Endothelial cell of umbilical vein (primary cell): Measurements from ENCODE around the gene ATP6V0C. TPM values are rescaled to one million over a fixed set of nuclear protein-coding genes. Genes with fewer than 3 reads are reported as not detected.

Experiments
- BruUV-seq: library from RNA; stranded (reverse); fragments of 400-500 nt; replicated peaks from 2 replicates; lab custom pipeline; 2021; lab: Mats Ljungman, UMichigan
- CTCF ChIA-PET: fragments of 300-600, 350-600 bp; sonication (Branson Sonifier 250); formaldehyde crosslinking; loops from one replicate; lab custom pipeline; 2021; ENCODE audit warnings: antibody characterized with exemption, inconsistent platforms; lab: Charles Lee
- POLR2A ChIA-PET: fragments of 300-600, 350-600 bp; sonication (Branson Sonifier 250); formaldehyde crosslinking; loops from one replicate; lab custom pipeline; 2021; ENCODE audit warnings: antibody characterized with exemption, inconsistent platforms; lab: Charles Lee
- DNase-seq: peaks from one replicate; pipeline ENCODE4 v3.0.0-alpha.2; 2011; ENCODE audit warnings: low read depth, low spot score
- FAIRE-seq: peaks from 2 replicates; lab custom pipeline; 2011; peaks lifted over from hg19 to GRCh38; lab: Jason Lieb, UNC
- H2AFZ ChIP-seq: 2 replicates; pipeline ENCODE4 v1.6.0; 2012; ENCODE audit warnings: low read depth, low read length, control low read depth, inconsistent platforms
- H3K27ac ChIP-seq: 2 replicates; pipeline ENCODE4 v1.5.1; 2011; ENCODE audit warnings: low read depth, mild to moderate bottlenecking, control low read depth, low read length, moderate library complexity; ENCODE audit not compliant: insufficient read depth
- H3K27me3 ChIP-seq, 2 experiments: 2 replicates each; pipeline versions ENCODE4 v1.6.0 to v1.6.1; 2011; ENCODE audit warnings: low read length in 2 of 2, mixed read lengths in 1 of 2; ENCODE audit not compliant: control insufficient read depth in 2 of 2, insufficient read depth in 2 of 2
- H3K36me3 ChIP-seq, 2 experiments: 2 replicates in 1 of 2; 3 replicates in 1 of 2; pipeline ENCODE4 v1.5.1; 2011; ENCODE audit warnings: low read length in 2 of 2, mild to moderate bottlenecking in 1 of 2, moderate library complexity in 1 of 2; ENCODE audit not compliant: control insufficient read depth in 2 of 2, insufficient read depth in 2 of 2; ENCODE audit errors: extremely low read depth in 1 of 2
- H3K4me1 ChIP-seq: 3 replicates; pipeline ENCODE4 v1.5.1; 2011; ENCODE audit warnings: mild to moderate bottlenecking, low read length; ENCODE audit not compliant: control insufficient read depth, insufficient read depth; ENCODE audit errors: extremely low read depth
- H3K4me2 ChIP-seq: 2 replicates; pipeline ENCODE4 v1.6.1; 2011; ENCODE audit warnings: low read length, control low read depth, mixed read lengths; ENCODE audit not compliant: insufficient read depth
- H3K4me3 ChIP-seq, 3 experiments: fragments of 200-600 bp in 1 of 3; sonication (generic), shearing (Covaris generic) in 1 of 3; replicated peaks in 1 of 3; 2 replicates each; pipeline ENCODE4 v1.5.1; 2011 to 2016; ENCODE audit warnings: control low read depth in 3 of 3, low read length in 3 of 3, mild to moderate bottlenecking in 2 of 3, inconsistent platforms in 1 of 3, low read depth in 1 of 3, moderate library complexity in 1 of 3; ENCODE audit not compliant: insufficient read depth in 1 of 3
- H3K79me2 ChIP-seq: 2 replicates; pipeline ENCODE4 v1.6.0; 2012; ENCODE audit warnings: low read length, inconsistent platforms; ENCODE audit not compliant: control insufficient read depth, insufficient read depth
- H3K9ac ChIP-seq: replicated peaks from 2 replicates; pipeline ENCODE3; 2011; ENCODE audit warnings: low read length, control low read depth; ENCODE audit not compliant: insufficient read depth; ENCODE audit errors: extremely low read depth
- H3K9me1 ChIP-seq: replicated peaks from 3 replicates; pipeline ENCODE4 v1.6.0; 2011; ENCODE audit warnings: mild to moderate bottlenecking, low read length; ENCODE audit not compliant: control insufficient read depth, insufficient read depth; ENCODE audit errors: extremely low read depth
- H3K9me3 ChIP-seq: replicated peaks from 2 replicates; pipeline ENCODE4 v1.5.1; 2012; ENCODE audit warnings: low read length, inconsistent platforms; ENCODE audit not compliant: control insufficient read depth, insufficient read depth
- H4K20me1 ChIP-seq: replicated peaks from 2 replicates; pipeline ENCODE3; 2011; ENCODE audit warnings: mild to moderate bottlenecking, low read length; ENCODE audit not compliant: control insufficient read depth, insufficient read depth; ENCODE audit errors: extremely low read depth
- CTCF ChIP-seq, 2 donors: IDR thresholded peaks; 1 replicate in 1 of 2; 2 replicates in 1 of 2; pipeline ENCODE4 v1.5.1; 2011; ENCODE audit warnings: low read length in 2 of 2, mild to moderate bottlenecking in 2 of 2, moderate library complexity in 2 of 2, control low read depth in 1 of 2, inconsistent platforms in 1 of 2, low read depth in 1 of 2; ENCODE audit not compliant: insufficient read depth in 1 of 2; ENCODE audit errors: extremely low read depth in 1 of 2
- EZH2 ChIP-seq: IDR thresholded peaks from 2 replicates; pipeline ENCODE4 v1.6.1; 2012; ENCODE audit warnings: borderline replicate concordance, low read depth, mild to moderate bottlenecking, moderate library complexity, low read length, inconsistent platforms; ENCODE audit not compliant: severe bottlenecking
- FOS ChIP-seq: IDR thresholded peaks from 2 replicates; pipeline ENCODE4 v1.6.1; 2011; ENCODE audit warnings: mild to moderate bottlenecking, low read length, moderate library complexity, borderline replicate concordance; ENCODE audit not compliant: insufficient read depth
- GATA2 ChIP-seq: IDR thresholded peaks from 2 replicates; pipeline ENCODE4 v1.7.0; 2011; ENCODE audit warnings: low read depth, mild to moderate bottlenecking, moderate library complexity, mixed read lengths, low read length; ENCODE audit not compliant: insufficient read length, insufficient read depth
- JUN ChIP-seq: IDR thresholded peaks from 2 replicates; pipeline ENCODE4 v1.6.1; 2011; ENCODE audit warnings: borderline replicate concordance, low read depth; ENCODE audit not compliant: insufficient read length, insufficient read depth
- MYC ChIP-seq: IDR thresholded peaks from one replicate; pipeline ENCODE4 v1.6.1; 2011; ENCODE audit warnings: mild to moderate bottlenecking, low read depth, low read length
- POLR2A ChIP-seq: IDR thresholded peaks from 2 replicates; pipeline ENCODE4 v1.6.1; 2012; ENCODE audit warnings: low read depth, mild to moderate bottlenecking, control low read depth, low read length
- POLR2AphosphoS5 ChIP-seq: IDR thresholded peaks from 2 replicates; pipeline ENCODE4 v1.6.1; 2012; ENCODE audit warnings: low read depth, mild to moderate bottlenecking, control low read depth, low read length, moderate library complexity; ENCODE audit not compliant: insufficient read depth
- dilution Hi-C: fragments of 300-500 bp; cut with MboI; formaldehyde crosslinking; loops from one replicate; pipeline ENCODE4 v1.15.0; 2019; ENCODE audit warnings: low sequenced_read_pairs; ENCODE audit not compliant: extremely low pct_ligation_motif_present
- intact Hi-C: fragments of 100-400 bp; cut with micrococcal nuclease; formaldehyde crosslinking; loops from one replicate; pipeline ENCODE4 v1.10.0; 2022
- polyA plus RNA-seq, 4 experiments: library from polyadenylated mRNA; depleted of rRNA in 3 of 4; stranded (reverse) in 3 of 4; unstranded in 1 of 4; fragments of >200 nt; gene quantifications; 2 replicates each; pipeline versions ENCODE4 v1.2.1 to v1.2.3, GENCODE V29; 2011 to 2012; ENCODE audit warnings: missing spikeins in 1 of 4
- total RNA-seq: library from RNA; stranded (reverse); gene quantifications from 2 replicates; pipeline ENCODE4 v1.2.3, GENCODE V29; 2021
- TF ChIP-seq, protein P1 (sequence below): IDR thresholded peaks from 2 replicates; pipeline ENCODE4 v1.6.1; 2011; ENCODE audit not compliant: insufficient read depth, insufficient read length

Gene ATP6V0C
- total and polyA plus RNA-seq, 2 donors (not counting 3 experiments of a cell fraction or from before 2014, with no cell fraction given), result 146 to 194 TPM

- intact Hi-C loops (no loop called here), dilution Hi-C loops (no loop called here)
- no peaks in the 10 kb centered on the region for H3K79me2 ChIP-seq
- H3K36me3 ChIP-seq, result peaks cover 0 to 16% of the 10 kb centered on the region in 2 experiments
- no peaks in the 10 kb centered on the region for H3K4me1 ChIP-seq
- no peak overlapping the region for H3K4me3 ChIP-seq
- H4K20me1 ChIP-seq, result no peaks in the 10 kb centered on the region
- no TSS peak for BruUV-seq
- DNase-seq (no peak), FAIRE-seq (no peak)
- no peak overlapping the region for H2AFZ ChIP-seq
- no peak overlapping the region for H3K27ac ChIP-seq
- TF ChIP-seq GATA2 (no peak), JUN (no peak), FOS (no peak), POLR2A (no peak), POLR2AphosphoS5 (no peak), CTCF (IDR thresholded peaks at IDR 0.05; ENCODE audit: extremely low read depth in 1 of 2, insufficient read depth in 1 of 2, low read depth in 1 of 2, low read length in 2 of 2) (no peak), EZH2 (no peak), MYC (no peak)
- TF ChIP-seq, protein P1, sequence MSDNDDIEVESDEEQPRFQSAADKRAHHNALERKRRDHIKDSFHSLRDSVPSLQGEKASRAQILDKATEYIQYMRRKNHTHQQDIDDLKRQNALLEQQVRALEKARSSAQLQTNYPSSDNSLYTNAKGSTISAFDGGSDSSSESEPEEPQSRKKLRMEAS, result no peak
- no peaks in the 10 kb centered on the region for H3K27me3 ChIP-seq
- H3K4me2 ChIP-seq, result no peak overlapping the region
- no peak overlapping the region for H3K9ac ChIP-seq
- ChIA-PET POLR2A (no interaction called here), CTCF (no interaction called here)
- no peaks in the 10 kb centered on the region for H3K9me1 ChIP-seq
- no peaks in the 10 kb centered on the region for H3K9me3 ChIP-seq
Measured at GRCh38 chr16:2498531-2499253, 15.1 kb upstream of the ATP6V0C start.
